ENCODE data around the gene SYT12. TPM values are rescaled to one million over a fixed set of nuclear protein-coding genes. Genes with fewer than 3 reads are reported as not detected.

SYT12 gene
- total RNA-seq, 2 donors from 2014 or later, result 0.91 to 1.1 TPM

DNA sequence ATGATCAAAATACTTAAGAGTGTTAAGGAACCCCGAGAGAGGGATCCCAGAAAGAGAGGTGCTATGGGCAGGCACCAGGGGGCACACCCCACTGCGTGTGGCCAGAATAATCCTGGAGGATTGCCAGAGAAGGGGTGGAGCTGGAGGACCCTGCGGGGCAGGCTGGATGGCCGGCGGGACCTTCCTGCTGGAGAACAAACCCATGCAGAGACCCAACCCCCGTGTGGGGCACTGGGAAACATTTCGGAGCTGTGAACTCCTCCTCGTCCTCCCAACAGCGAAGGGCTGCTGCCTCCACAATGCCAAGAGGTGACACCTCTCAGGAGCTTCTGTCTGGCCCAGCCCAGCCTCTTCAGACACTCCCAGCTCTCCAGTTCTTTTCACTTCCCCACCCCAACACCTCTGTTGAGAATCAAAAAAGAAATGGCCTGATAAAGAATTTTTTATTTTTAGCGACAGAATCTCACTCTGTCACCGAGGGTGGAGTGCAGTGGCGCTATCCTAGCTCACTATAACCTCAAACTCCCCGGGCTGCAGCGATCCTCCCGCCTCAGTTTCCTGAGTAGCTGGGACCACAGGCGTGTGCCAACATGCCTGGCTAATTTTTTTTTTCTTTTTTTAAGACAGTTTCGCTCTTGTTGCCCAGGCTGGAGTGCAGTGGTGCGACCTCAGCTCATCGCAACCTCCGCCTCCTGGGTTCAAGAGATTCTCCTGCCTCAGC, 59.3 kb downstream of the SYT12 start:
- H3K4me3 Mint-ChIP-seq, result peak overlapping the region; percentile 30
- no peaks in the 10 kb centered on the region for H3K36me3 Mint-ChIP-seq (ENCODE audit: low read depth)
- peaks cover 8% of the 10 kb centered on the region for H3K4me1 Mint-ChIP-seq
- no peak overlapping the region for H3K27ac ChIP-seq (ENCODE audit: low read depth, low read length)
- peak; percentile 86 for DNase-seq
- H3K9me3 Mint-ChIP-seq, result no peaks in the 10 kb centered on the region
- no peak overlapping the region for H3K9ac ChIP-seq (ENCODE audit: extremely low read depth, low read length, poor library complexity, severe bottlenecking)
- no peak overlapping the region for H3K4me3 ChIP-seq (ENCODE audit: low read length)
- no peaks in the 10 kb centered on the region for H3K4me1 ChIP-seq (ENCODE audit: control insufficient read depth, insufficient read depth, low read length)
- H3K27me3 Mint-ChIP-seq (ENCODE audit: insufficient read depth), result peaks cover 2% of the 10 kb centered on the region
- H3K9me3 ChIP-seq (ENCODE audit: control insufficient read depth, low read length), result no peaks in the 10 kb centered on the region
- H3K36me3 ChIP-seq (ENCODE audit: control insufficient read depth, insufficient read depth, low read length), result no peaks in the 10 kb centered on the region
- H3K27ac Mint-ChIP-seq, result no peak overlapping the region
- TF ChIP-seq, protein P1, sequence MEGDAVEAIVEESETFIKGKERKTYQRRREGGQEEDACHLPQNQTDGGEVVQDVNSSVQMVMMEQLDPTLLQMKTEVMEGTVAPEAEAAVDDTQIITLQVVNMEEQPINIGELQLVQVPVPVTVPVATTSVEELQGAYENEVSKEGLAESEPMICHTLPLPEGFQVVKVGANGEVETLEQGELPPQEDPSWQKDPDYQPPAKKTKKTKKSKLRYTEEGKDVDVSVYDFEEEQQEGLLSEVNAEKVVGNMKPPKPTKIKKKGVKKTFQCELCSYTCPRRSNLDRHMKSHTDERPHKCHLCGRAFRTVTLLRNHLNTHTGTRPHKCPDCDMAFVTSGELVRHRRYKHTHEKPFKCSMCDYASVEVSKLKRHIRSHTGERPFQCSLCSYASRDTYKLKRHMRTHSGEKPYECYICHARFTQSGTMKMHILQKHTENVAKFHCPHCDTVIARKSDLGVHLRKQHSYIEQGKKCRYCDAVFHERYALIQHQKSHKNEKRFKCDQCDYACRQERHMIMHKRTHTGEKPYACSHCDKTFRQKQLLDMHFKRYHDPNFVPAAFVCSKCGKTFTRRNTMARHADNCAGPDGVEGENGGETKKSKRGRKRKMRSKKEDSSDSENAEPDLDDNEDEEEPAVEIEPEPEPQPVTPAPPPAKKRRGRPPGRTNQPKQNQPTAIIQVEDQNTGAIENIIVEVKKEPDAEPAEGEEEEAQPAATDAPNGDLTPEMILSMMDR (conservative IDR thresholded peaks at IDR 0.05), result no peak
- no peaks in the 10 kb centered on the region for H3K27me3 ChIP-seq (ENCODE audit: control insufficient read depth, insufficient read depth, low read length, poor library complexity, severe bottlenecking)
- 56 to 57% methylated on average over 14 to 20 of the region's 20 CpGs for WGBS, 2 experiments (ENCODE audit: insufficient coverage in 1 of 2, insufficient read length in 1 of 2)

DNA sequence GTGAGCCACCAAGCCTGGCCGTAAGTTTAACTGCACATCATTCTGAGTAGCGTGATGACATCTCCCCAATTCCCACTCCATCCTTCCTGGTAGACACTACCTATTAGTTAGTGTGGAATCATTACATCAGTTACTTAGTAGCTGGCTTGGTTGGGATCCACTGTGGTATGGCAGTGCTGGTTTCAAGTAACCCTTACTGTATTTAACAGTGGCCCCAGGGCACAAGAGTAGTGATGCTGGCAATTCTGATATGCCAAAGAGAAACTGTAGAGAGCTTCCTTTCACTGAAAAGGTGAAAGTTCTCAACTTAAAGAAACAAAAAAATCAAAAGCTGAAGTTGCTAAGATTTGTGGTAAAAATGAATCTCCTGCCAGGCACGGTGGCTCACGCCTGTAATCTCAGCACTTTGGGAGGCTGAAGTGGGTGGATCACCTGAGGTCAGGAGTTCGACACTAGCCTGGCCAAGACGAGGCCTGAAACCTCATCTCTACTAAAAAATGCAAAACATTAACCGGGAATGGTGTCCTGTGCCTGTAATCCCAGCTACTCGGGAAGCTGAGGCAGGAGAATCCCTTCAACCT, 60.9 kb downstream of the SYT12 start:
- H3K27me3 Mint-ChIP-seq (ENCODE audit: insufficient read depth), result peaks cover 2% of the 10 kb centered on the region
- WGBS, 2 experiments (ENCODE audit: insufficient coverage in 1 of 2, insufficient read length in 1 of 2), result 89 to 96% methylated on average over 7 to 8 of the region's 8 CpGs
- no peak overlapping the region for H3K27ac Mint-ChIP-seq
- no peaks in the 10 kb centered on the region for H3K9me3 Mint-ChIP-seq
- peaks cover 8% of the 10 kb centered on the region for H3K4me1 Mint-ChIP-seq
- no peak overlapping the region for H3K4me3 Mint-ChIP-seq
- no peaks in the 10 kb centered on the region for H3K36me3 Mint-ChIP-seq (ENCODE audit: low read depth)
- no peak overlapping the region for H3K9ac ChIP-seq (ENCODE audit: extremely low read depth, low read length, poor library complexity, severe bottlenecking)
- no peaks in the 10 kb centered on the region for H3K36me3 ChIP-seq (ENCODE audit: control insufficient read depth, insufficient read depth, low read length)
- no peak overlapping the region for H3K4me3 ChIP-seq (ENCODE audit: low read length)
- no peaks in the 10 kb centered on the region for H3K9me3 ChIP-seq (ENCODE audit: control insufficient read depth, low read length)
- TF ChIP-seq, protein P1 (conservative IDR thresholded peaks at IDR 0.05), result no peak
- no peaks in the 10 kb centered on the region for H3K4me1 ChIP-seq (ENCODE audit: control insufficient read depth, insufficient read depth, low read length)
- no peak for DNase-seq
- H3K27ac ChIP-seq (ENCODE audit: low read depth, low read length), result no peak overlapping the region
- H3K27me3 ChIP-seq (ENCODE audit: control insufficient read depth, insufficient read depth, low read length, poor library complexity, severe bottlenecking), result no peaks in the 10 kb centered on the region

DNA sequence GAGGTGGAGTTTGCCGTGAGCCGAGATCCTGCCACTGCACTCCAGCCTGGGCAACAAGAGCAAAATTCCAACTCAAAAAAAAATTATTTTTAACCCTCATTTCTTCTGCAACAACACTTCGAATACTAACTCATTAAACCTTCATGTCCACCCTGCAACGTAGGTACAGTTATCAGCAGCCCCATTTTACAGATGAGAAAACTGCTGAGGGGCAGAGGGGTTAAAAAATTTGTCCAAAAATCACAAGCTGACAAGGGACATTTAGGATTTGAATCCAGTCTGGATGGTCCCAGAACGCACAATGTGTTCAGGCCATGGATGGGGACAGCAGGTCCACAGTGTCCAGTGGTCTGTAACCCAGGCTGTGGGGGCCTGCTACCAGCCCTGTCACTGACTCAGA, 62.7 kb downstream of the SYT12 start:
- TF ChIP-seq, protein P1 (conservative IDR thresholded peaks at IDR 0.05), result no peak
- Histone ChIP-seq H3K4me1 (ENCODE audit: control insufficient read depth, insufficient read depth, low read length) (no peaks in the 10 kb centered on the region), H3K36me3 (ENCODE audit: control insufficient read depth, insufficient read depth, low read length) (no peaks in the 10 kb centered on the region), H3K27ac (ENCODE audit: low read depth, low read length) (no peak overlapping the region), H3K9ac (ENCODE audit: extremely low read depth, low read length, poor library complexity, severe bottlenecking) (no peak overlapping the region), H3K4me3 (ENCODE audit: low read length) (no peak overlapping the region), H3K9me3 (ENCODE audit: control insufficient read depth, low read length) (no peaks in the 10 kb centered on the region), H3K27me3 (ENCODE audit: control insufficient read depth, insufficient read depth, low read length, poor library complexity, severe bottlenecking) (no peaks in the 10 kb centered on the region)
- Mint-ChIP-seq H3K9me3 (no peaks in the 10 kb centered on the region), H3K27me3 (ENCODE audit: insufficient read depth) (peaks cover 2% of the 10 kb centered on the region), H3K27ac (no peak overlapping the region), H3K36me3 (ENCODE audit: low read depth) (no peaks in the 10 kb centered on the region), H3K4me1 (peaks cover 8% of the 10 kb centered on the region), H3K4me3 (no peak overlapping the region)
- WGBS, 2 experiments (ENCODE audit: insufficient coverage in 1 of 2, insufficient read length in 1 of 2), result 93 to 100% methylated on average over 5 of the region's 5 CpGs
- DNase-seq, result no peak

All from endodermal cell (in vitro differentiated cells).